Raji (cell line): ENCODE data around the gene SDF2L1.

Experiments used
- POLR2A ChIP-seq: IDR thresholded peaks from 2 replicates; pipeline ENCODE4 v1.6.1; 2011; ENCODE audit warnings: low read depth, low read length, control low read depth; ENCODE audit not compliant: insufficient read depth

Gene SDF2L1

GRCh38 chr22:21686634-21687393, 44.7 kb downstream of the SDF2L1 start:
- TF ChIP-seq POLR2A = no peak

DNA sequence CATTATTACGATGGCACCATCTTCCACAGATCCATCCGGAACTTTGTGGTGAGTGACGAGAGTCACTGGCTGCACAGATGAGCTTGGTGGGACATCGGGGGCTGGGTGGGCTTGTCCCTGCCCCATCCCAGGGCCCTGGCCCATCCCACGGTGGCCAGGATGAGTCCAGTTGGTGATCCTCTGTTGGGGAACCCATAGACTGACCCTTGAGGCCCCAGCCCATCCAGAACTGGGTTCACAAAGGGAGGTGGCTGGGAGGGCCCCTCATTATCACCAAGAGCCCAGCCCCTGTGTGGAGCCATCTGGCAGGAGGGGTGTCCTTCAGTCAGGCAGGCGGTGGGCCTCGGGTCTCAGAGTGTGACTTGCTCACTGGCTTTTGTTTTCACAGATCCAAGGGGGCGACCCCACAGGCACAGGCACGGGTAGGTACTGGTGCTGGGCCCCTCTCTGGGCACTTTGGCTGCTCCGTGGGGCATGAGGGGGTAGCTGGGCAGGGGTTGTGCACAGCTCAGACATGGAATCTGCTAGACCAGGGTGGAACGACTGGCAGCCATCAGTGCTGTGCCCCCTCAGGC, 45.7 kb downstream of the SDF2L1 start:
- TF ChIP-seq POLR2A = no peak

- no peak for TF ChIP-seq POLR2A
Measured at GRCh38 chr22:21688341-21688705, 46.2 kb downstream of the SDF2L1 start.

DNA sequence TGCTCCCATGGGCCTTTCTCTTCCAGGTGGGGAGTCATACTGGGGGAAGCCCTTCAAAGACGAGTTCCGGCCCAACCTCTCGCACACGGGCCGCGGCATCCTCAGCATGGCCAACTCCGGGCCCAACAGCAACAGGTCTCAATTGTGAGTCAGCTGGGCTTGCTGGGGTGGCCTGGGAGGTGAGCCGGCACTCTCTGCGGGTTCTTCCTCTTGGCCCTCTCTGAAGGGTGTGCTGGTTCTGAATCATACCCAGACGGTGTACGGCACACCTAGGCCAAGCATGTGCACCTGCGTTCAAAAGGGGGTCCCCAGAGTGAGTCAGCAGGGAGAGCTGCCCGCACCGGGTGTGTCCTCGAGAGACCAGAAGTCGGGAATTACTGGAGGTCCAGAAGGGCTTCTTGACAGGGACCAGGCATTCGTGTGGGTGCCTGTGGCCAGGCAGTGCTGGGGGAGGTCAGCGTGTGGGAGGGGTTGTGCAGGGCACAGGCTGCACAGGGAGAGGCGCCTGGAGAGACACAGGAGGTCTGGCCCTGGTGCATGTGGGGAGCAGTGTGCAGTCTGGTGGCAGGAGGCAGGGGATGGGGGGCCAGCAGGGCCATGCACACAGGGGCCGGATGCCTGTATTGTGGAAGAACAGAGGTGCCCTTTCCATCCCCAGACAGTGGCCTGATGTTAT, 46.7 kb downstream of the SDF2L1 start:
- no peak for TF ChIP-seq POLR2A

- TF ChIP-seq POLR2A = no peak
Measured at GRCh38 chr22:21690401-21690801, 48.3 kb downstream of the SDF2L1 start.

GRCh38 chr22:21691816-21692215, 49.7 kb downstream of the SDF2L1 start:
- no peak for TF ChIP-seq POLR2A

DNA sequence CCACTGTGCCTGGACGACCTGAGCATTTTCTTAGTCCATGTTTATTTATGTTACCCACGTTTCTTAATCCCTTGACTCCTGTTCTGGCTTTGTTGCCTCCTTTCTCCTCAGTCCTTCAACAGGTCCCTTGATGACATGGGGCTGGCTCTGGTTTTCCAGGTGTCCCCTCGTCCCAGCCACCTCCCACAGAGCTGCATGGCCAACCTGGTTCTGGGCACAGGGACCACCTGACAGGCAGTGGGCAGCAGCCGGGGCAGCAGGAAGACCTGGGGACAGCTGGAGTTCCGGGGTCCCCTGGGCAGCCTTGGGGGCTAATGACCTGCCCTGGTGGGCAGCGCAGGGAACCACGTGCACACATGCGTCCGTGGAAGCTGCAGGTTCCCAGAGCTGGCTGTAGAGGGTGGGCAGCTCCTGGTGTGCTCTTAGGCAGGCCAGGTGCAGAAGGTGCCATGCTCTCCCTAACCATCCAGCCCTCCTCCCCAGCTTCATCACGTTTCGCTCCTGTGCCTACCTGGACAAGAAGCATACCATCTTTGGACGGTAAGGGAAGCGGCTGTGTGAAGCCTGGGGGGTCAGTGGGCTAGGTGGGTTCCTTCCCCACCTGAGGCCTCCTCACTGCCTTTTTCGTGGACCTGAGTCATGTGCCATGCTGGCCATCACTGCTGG, 51.4 kb downstream of the SDF2L1 start:
- no peak for TF ChIP-seq POLR2A
